MM.1S (cell line): ENCODE results near the gene GRK2.
A peak's percentile ranks its signal among the peaks of the same experiment; 100 is the strongest.

Experiments
- EZH2phosphoT487 ChIP-seq: fragments of 300-600 bp; sonication (generic); IDR thresholded peaks from 2 replicates; pipeline ENCODE4 v1.6.1; 2018; ENCODE audit warnings: antibody characterized with exemption, low read length
- TF ChIP-seq, protein P1 (sequence below): fragments of 300-600 bp; sonication (generic); IDR thresholded peaks from 2 replicates; pipeline ENCODE4 v1.5.1; 2016; ENCODE audit warnings: antibody characterized with exemption, low read length, mixed read lengths

- TF ChIP-seq, protein P1, sequence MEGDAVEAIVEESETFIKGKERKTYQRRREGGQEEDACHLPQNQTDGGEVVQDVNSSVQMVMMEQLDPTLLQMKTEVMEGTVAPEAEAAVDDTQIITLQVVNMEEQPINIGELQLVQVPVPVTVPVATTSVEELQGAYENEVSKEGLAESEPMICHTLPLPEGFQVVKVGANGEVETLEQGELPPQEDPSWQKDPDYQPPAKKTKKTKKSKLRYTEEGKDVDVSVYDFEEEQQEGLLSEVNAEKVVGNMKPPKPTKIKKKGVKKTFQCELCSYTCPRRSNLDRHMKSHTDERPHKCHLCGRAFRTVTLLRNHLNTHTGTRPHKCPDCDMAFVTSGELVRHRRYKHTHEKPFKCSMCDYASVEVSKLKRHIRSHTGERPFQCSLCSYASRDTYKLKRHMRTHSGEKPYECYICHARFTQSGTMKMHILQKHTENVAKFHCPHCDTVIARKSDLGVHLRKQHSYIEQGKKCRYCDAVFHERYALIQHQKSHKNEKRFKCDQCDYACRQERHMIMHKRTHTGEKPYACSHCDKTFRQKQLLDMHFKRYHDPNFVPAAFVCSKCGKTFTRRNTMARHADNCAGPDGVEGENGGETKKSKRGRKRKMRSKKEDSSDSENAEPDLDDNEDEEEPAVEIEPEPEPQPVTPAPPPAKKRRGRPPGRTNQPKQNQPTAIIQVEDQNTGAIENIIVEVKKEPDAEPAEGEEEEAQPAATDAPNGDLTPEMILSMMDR: peak; percentile 93
- TF ChIP-seq EZH2phosphoT487: no peak
Observed at GRCh38 chr11:67262731-67263675, 3.3 kb upstream of the GRK2 start.
